Coronary artery (tissue), 2 donors: ENCODE measurements around the gene TRPC5OS.

Experiments used
- DNase-seq: peaks from one replicate; pipeline ENCODE4 v3.0.0-alpha.2; 2017; ENCODE audit warnings: low spot score
- H3K27ac ChIP-seq, 2 donors: fragments of 200-600 bp; sonication (generic); one replicate each; pipeline ENCODE4 v1.5.1; 2016 to 2019
- H3K4me3 ChIP-seq: fragments of 200-600 bp; sonication (generic); 2 replicates; pipeline ENCODE4 v1.5.1; 2016; ENCODE audit warnings: mild to moderate bottlenecking, moderate library complexity
- CTCF ChIP-seq: fragments of 200-600 bp; sonication (generic); IDR thresholded peaks from one replicate; pipeline ENCODE4 v1.5.1; 2019; ENCODE audit warnings: antibody characterized with exemption

Gene TRPC5OS

GRCh38 chrX:111875881-111876280 is at the start of gene TRPC5OS:
Gene TRPC5OS, plus strand, starts transcription at chrX:111876181. Its CDS starts 25,669 bp downstream, at chrX:111901850.
- TF ChIP-seq CTCF, result no peak
- DNase-seq, result no peak
- H3K27ac ChIP-seq, result no peak within 1 kb of the TSS
- no peak within 1 kb of the TSS for H3K4me3 ChIP-seq

- H3K4me3 ChIP-seq, result no peak overlapping the region
- TF ChIP-seq CTCF, result no peak
- H3K27ac ChIP-seq, result no peak overlapping the region
- no peak for DNase-seq
Observed at GRCh38 chrX:111829345-111829744, 46.6 kb upstream of the TRPC5OS start.

GRCh38 chrX:111830571-111830970 is 45.4 kb upstream of the TRPC5OS start:
- no peak for DNase-seq
- TF ChIP-seq CTCF, result no peak
- no peak overlapping the region for H3K4me3 ChIP-seq
- H3K27ac ChIP-seq, result no peak overlapping the region

GRCh38 chrX:111831343-111831742 is 44.6 kb upstream of the TRPC5OS start:
- DNase-seq, result no peak
- no peak for TF ChIP-seq CTCF
- Histone ChIP-seq H3K27ac (no peak overlapping the region), H3K4me3 (no peak overlapping the region)

GRCh38 chrX:111837197-111837596 is 38.8 kb upstream of the TRPC5OS start:
- Histone ChIP-seq H3K27ac (no peak overlapping the region), H3K4me3 (no peak overlapping the region)
- DNase-seq, result no peak
- no peak for TF ChIP-seq CTCF

GRCh38 chrX:111847491-111848133 is 28.4 kb upstream of the TRPC5OS start:
- Histone ChIP-seq H3K4me3 (no peak overlapping the region), H3K27ac (no peak overlapping the region)
- DNase-seq, result no peak
- no peak for TF ChIP-seq CTCF

- DNase-seq, result no peak
- Histone ChIP-seq H3K4me3 (no peak overlapping the region), H3K27ac (no peak overlapping the region)
- no peak for TF ChIP-seq CTCF
Observed at GRCh38 chrX:111848541-111848940, 27.4 kb upstream of the TRPC5OS start.
